Suprapubic skin (tissue), 4 donors: ENCODE results near the gene UTF1. TPM values are rescaled to one million over a fixed set of nuclear protein-coding genes. Genes with fewer than 3 reads are reported as not detected.

Source experiments
- DNase-seq, 2 donors: peaks; one replicate each; pipeline ENCODE4 v3.0.0-alpha.2; 2019; ENCODE audit warnings: low spot score in 2 of 2
- H3K27ac ChIP-seq: fragments of 200-600 bp; sonication (generic); one replicate; pipeline ENCODE4 v1.5.1; 2019
- H3K27me3 ChIP-seq: fragments of 200-600 bp; sonication (generic); one replicate; pipeline ENCODE4 v1.5.1; 2019
- H3K36me3 ChIP-seq: fragments of 200-600 bp; sonication (generic); one replicate; pipeline ENCODE4 v1.5.1; 2019
- H3K4me1 ChIP-seq: fragments of 200-600 bp; sonication (generic); one replicate; pipeline ENCODE4 v1.5.1; 2019
- H3K4me3 ChIP-seq: fragments of 200-600 bp; sonication (generic); one replicate; pipeline ENCODE4 v1.5.1; 2019; ENCODE audit warnings: mild to moderate bottlenecking
- H3K9me3 ChIP-seq: fragments of 200-600 bp; sonication (generic); one replicate; pipeline ENCODE4 v1.5.1; 2019
- EP300 ChIP-seq: sonication (generic); formaldehyde crosslinking; IDR thresholded peaks from one replicate; pipeline ENCODE4 v1.6.1; 2017; ENCODE audit warnings: antibody characterized with exemption
- POLR2A ChIP-seq, 2 donors: fragments of 450-650 bp; IDR thresholded peaks; one replicate each; pipeline ENCODE4 v1.6.1; 2017; ENCODE audit warnings: antibody characterized with exemption in 2 of 2, mild to moderate bottlenecking in 2 of 2, moderate library complexity in 2 of 2
- POLR2AphosphoS5 ChIP-seq, 3 donors: sonication (generic); formaldehyde crosslinking; IDR thresholded peaks; one replicate each; pipeline ENCODE4 v1.6.1; 2017; ENCODE audit warnings: antibody characterized with exemption in 3 of 3
- WGBS: methylation state at CpG from one replicate; pipeline ENCODE4 v1.1.5; 2018; 5-methylcytosine and 5-hydroxymethylcytosine counted together
- total RNA-seq, 4 donors: library from RNA; depleted of rRNA; stranded (reverse); fragments of >200 nt; gene quantifications; one replicate each; pipeline ENCODE4 v1.1.0, GENCODE V29; 2016
- TF ChIP-seq, protein P1 (sequence below), 2 donors: fragments of 200-600 bp in 1 of 2; fragments of 450-650 bp in 1 of 2; sonication (generic) in 1 of 2; IDR thresholded peaks; one replicate each; pipeline ENCODE4 v1.5.1; 2016 to 2019; ENCODE audit warnings: antibody characterized with exemption in 2 of 2, mild to moderate bottlenecking in 1 of 2, moderate library complexity in 1 of 2

UTF1 gene
- total RNA-seq, 4 donors from 2014 or later, result not detected

DNA sequence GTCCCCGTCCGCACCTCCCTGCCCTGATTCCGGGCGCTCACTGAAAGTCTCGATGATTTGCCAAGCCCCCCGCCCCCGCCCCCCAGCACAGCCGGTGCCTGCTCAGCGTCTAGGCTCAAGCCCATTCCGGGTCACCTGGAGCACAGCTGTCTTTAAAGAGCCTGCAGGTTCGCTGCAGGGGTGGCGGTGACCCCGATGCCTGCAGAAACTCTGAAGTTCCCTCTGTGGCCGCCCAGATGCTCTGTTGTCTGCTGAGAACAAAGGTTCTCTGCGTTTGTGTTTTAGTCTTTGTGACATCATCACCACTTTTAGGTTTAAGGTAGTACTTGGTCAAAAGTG, 8.4 kb downstream of the UTF1 start:
- H3K27me3 ChIP-seq, result peaks cover 99% of the 10 kb centered on the region

DNA sequence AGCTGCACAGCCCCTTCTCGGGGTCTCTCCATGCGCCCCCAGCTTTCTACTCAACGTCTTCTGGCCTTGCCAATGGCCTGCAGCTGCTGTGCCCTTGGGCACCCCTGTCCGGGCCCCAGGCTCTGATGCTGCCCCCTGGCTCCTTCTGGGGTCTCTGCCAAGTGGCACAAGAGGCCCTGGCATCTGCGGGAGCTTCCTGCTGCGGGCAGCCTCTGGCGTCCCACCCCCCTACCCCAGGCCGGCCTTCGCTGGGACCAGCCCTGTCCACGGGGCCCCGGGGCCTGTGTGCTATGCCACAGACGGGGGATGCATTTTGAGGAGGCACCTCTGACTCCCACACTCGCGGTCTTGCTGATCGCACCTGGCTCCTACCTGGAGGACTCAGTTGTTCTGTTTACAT, 10.0 kb downstream of the UTF1 start:
- Histone ChIP-seq H3K4me1 (peaks cover 41% of the 10 kb centered on the region), H3K27ac (no peak overlapping the region), H3K27me3 (peaks cover 98% of the 10 kb centered on the region)

More for the DNA sequence above, 8.4 kb downstream of the UTF1 start:
- WGBS, result 13% methylated on average over 8 of the region's 15 CpGs
- no peak for DNase-seq
- H3K4me1 ChIP-seq, result peaks cover 41% of the 10 kb centered on the region
- no peaks in the 10 kb centered on the region for H3K36me3 ChIP-seq
- no peak overlapping the region for H3K27ac ChIP-seq
- H3K4me3 ChIP-seq, result no peak overlapping the region
- TF ChIP-seq EP300 (no peak), POLR2A (IDR thresholded peaks at IDR 0.05) (no peak), POLR2AphosphoS5 (IDR thresholded peaks at IDR 0.05) (no peak)
- TF ChIP-seq, protein P1, sequence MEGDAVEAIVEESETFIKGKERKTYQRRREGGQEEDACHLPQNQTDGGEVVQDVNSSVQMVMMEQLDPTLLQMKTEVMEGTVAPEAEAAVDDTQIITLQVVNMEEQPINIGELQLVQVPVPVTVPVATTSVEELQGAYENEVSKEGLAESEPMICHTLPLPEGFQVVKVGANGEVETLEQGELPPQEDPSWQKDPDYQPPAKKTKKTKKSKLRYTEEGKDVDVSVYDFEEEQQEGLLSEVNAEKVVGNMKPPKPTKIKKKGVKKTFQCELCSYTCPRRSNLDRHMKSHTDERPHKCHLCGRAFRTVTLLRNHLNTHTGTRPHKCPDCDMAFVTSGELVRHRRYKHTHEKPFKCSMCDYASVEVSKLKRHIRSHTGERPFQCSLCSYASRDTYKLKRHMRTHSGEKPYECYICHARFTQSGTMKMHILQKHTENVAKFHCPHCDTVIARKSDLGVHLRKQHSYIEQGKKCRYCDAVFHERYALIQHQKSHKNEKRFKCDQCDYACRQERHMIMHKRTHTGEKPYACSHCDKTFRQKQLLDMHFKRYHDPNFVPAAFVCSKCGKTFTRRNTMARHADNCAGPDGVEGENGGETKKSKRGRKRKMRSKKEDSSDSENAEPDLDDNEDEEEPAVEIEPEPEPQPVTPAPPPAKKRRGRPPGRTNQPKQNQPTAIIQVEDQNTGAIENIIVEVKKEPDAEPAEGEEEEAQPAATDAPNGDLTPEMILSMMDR (IDR thresholded peaks at IDR 0.05), result no peak
- H3K9me3 ChIP-seq, result no peaks in the 10 kb centered on the region

DNA sequence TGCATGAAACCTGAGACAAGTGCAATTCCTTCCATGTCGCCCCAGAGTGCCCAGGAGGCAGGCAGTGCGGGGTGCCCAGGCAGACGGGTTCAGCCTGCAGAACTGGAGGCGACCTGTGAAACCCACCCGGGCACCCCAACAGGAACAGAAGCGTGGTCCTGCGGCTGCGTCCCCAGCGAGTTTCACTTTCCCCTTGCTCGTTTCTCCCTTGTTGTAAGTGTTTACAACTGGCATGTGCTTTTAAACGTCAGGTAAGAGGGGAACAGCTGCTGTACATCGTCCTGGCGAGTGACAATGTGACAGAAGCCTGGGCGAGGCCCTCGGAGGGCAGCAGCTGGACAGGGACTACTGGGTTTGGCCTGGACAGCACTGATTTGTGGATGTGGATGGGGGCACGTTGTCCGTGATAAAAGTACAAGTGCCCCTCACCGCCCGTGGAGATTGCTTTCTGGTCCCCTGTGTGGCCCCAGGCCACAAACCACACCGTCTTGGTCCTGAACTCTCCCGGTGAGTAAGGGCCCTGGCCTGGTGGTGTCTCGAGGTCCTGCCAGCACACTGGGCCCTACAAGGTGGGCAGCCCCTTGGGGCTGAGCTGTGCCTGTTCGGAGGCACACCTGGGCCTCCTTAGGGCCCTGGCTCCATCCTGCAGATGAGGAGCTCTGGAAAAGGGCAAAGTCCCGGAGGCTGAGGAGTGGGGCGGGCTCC, 11.6 kb downstream of the UTF1 start:
- H3K4me1 ChIP-seq, result peaks cover 25% of the 10 kb centered on the region
- DNase-seq, result no peak
- H3K27ac ChIP-seq, result no peak overlapping the region
- peaks cover 98% of the 10 kb centered on the region for H3K27me3 ChIP-seq
- no peaks in the 10 kb centered on the region for H3K9me3 ChIP-seq
- WGBS, result 15% methylated on average over 6 of the region's 25 CpGs
- H3K36me3 ChIP-seq, result no peaks in the 10 kb centered on the region
- no peak overlapping the region for H3K4me3 ChIP-seq
- TF ChIP-seq POLR2A (IDR thresholded peaks at IDR 0.05) (no peak), POLR2AphosphoS5 (IDR thresholded peaks at IDR 0.05) (no peak), EP300 (no peak)
- TF ChIP-seq, protein P1 (IDR thresholded peaks at IDR 0.05), result no peak

More for the DNA sequence above, 10.0 kb downstream of the UTF1 start:
- TF ChIP-seq EP300 (no peak), POLR2A (IDR thresholded peaks at IDR 0.05) (no peak), POLR2AphosphoS5 (IDR thresholded peaks at IDR 0.05) (no peak)
- TF ChIP-seq, protein P1 (IDR thresholded peaks at IDR 0.05), result no peak
- no peak overlapping the region for H3K4me3 ChIP-seq
- DNase-seq, result no peak
- no peaks in the 10 kb centered on the region for H3K36me3 ChIP-seq
- no peaks in the 10 kb centered on the region for H3K9me3 ChIP-seq
- 88% methylated on average over 7 of the region's 15 CpGs for WGBS

DNA sequence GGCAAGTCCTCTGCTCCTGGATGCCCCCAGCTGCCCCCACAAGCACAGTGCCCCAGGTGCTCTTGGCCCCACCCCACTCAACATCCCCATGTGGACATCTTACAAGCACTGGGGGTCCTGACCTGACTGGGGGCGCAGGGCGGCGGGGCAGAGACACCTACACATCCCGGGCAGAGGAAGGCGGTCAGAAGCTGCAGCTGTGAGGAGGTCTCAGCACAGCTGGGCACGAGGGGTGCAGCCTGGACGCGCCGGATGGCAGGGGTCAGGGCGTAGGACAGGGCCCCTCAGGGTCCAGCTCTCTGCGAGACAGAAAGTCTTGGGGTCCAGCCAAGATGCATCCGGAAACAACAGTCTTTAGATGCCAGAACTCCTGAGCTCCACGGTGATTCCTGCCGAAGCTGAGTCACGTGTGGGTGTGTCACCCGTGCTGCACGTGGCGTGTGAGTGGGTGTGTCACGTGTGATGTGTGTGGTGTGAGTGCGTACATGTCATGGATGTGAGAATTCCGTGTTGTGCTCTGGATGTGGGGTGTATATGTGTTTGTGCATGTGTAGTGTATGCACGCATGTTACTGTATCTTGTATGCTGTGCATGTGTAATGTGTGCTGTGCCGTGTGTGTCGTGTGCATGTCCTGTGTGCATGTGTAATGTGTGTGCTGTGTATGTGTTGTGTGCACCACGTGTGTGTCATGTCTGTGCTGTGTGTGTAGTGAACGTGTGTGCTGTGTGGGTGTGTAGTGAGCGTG, 12.8 kb downstream of the UTF1 start:
- Histone ChIP-seq H3K4me3 (no peak overlapping the region), H3K27ac (no peak overlapping the region), H3K4me1 (peaks cover 14% of the 10 kb centered on the region), H3K36me3 (no peaks in the 10 kb centered on the region), H3K27me3 (peaks cover 98% of the 10 kb centered on the region), H3K9me3 (no peaks in the 10 kb centered on the region)
- 59% methylated on average over 27 of the region's 27 CpGs for whole genome bisulfite sequencing
- no peak for DNase-seq
- TF ChIP-seq, protein P1 (IDR thresholded peaks at IDR 0.05), result no peak
- no peak for TF ChIP-seq POLR2AphosphoS5 (IDR thresholded peaks at IDR 0.05)
- TF ChIP-seq EP300, result no peak
- no peak for TF ChIP-seq POLR2A (IDR thresholded peaks at IDR 0.05)

DNA sequence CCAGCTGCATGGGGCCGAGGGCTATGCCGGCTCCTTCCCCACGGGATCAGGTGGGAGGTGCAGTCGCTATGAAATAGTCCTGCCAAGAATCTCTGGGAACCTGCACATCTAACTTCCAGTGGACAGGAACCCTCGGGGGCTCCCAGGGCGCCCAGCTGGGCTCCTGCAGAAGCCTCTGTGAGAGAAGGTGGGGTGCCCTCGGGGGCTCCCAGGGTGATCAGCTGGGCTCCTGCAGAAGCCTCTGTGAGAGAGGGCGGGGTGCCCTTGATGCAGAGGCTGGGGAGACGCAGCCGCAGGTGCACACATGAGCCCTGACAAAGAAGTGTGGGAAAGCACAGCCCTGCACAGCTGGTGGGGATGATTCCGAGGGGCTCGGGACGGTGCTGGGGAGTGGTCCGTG, 13.6 kb downstream of the UTF1 start:
- Histone ChIP-seq H3K36me3 (no peaks in the 10 kb centered on the region), H3K27ac (no peak overlapping the region), H3K27me3 (peaks cover 98% of the 10 kb centered on the region), H3K4me3 (no peak overlapping the region), H3K9me3 (no peaks in the 10 kb centered on the region), H3K4me1 (peaks cover 9% of the 10 kb centered on the region)
- TF ChIP-seq POLR2AphosphoS5 (IDR thresholded peaks at IDR 0.05), result no peak
- TF ChIP-seq EP300, result no peak
- TF ChIP-seq, protein P1 (IDR thresholded peaks at IDR 0.05), result no peak
- DNase-seq, result no peak
- 47% methylated on average over 10 of the region's 14 CpGs for WGBS
